GM12873 (cell line): Measurements from ENCODE around the gene GALNT18.

Experiments
- CTCF ChIP-seq: IDR thresholded peaks from 2 replicates; pipeline ENCODE4 v1.5.1; 2012; ENCODE audit warnings: low read depth, mild to moderate bottlenecking, moderate library complexity, low read length, control low read depth; ENCODE audit not compliant: insufficient read depth; ENCODE audit errors: missing control alignments

GALNT18 gene

GRCh38 chr11:11250470-11250869, 371.3 kb downstream of the GALNT18 start:
- TF ChIP-seq CTCF = no peak

GRCh38 chr11:11247576-11247975, 374.2 kb downstream of the GALNT18 start:
- no peak for TF ChIP-seq CTCF

GRCh38 chr11:11247086-11247485, 374.7 kb downstream of the GALNT18 start:
- no peak for TF ChIP-seq CTCF

- TF ChIP-seq CTCF = no peak
Measured at GRCh38 chr11:11246166-11246565, 375.6 kb downstream of the GALNT18 start.

- no peak for TF ChIP-seq CTCF
Measured at GRCh38 chr11:11245453-11245852, 376.4 kb downstream of the GALNT18 start.

- TF ChIP-seq CTCF = no peak
Measured at GRCh38 chr11:11244470-11245080, 377.2 kb downstream of the GALNT18 start.

- no peak for TF ChIP-seq CTCF
Measured at GRCh38 chr11:11243590-11244469, 378.0 kb downstream of the GALNT18 start.
